HepG2 (cell line): ENCODE data around the gene ZNF277. TPM values are rescaled to one million over a fixed set of nuclear protein-coding genes. Genes with fewer than 3 reads are reported as not detected.

Experiments
- ATAC-seq: fragments of 200-7000 bp; cut with Tn5 transposase; 3 replicates; pipeline ENCODE4 v1.9.1; 2020; ENCODE audit warnings: mild to moderate bottlenecking, moderate library complexity
- BruUV-seq: library from RNA; stranded (reverse); fragments of 400-500 nt; replicated peaks from 2 replicates; lab custom pipeline; 2021; lab: Mats Ljungman, UMichigan
- CTCF ChIA-PET: fragments of 300-600 bp; formaldehyde crosslinking; extraction: SDS; loops from one replicate; lab custom pipeline; 2021; ENCODE audit warnings: low total read pairs, inconsistent platforms, low intra/inter-chr PET ratio; lab: Yijun Ruan, JAX
- POLR2A ChIA-PET: fragments of 350-600 bp; sonication (Branson Sonifier 250); formaldehyde crosslinking; loops from one replicate; lab custom pipeline; 2020; ENCODE audit warnings: antibody characterized with exemption, inconsistent platforms; lab: Yijun Ruan, JAX
- DNase-seq: peaks from one replicate; pipeline ENCODE4 v3.0.0-alpha.2; 2015; ENCODE audit warnings: low spot score
- FAIRE-seq: peaks from 3 replicates; lab custom pipeline; 2011; peaks lifted over from hg19 to GRCh38; lab: Jason Lieb, UNC
- H2AFZ ChIP-seq: one replicate; pipeline ENCODE4 v1.6.1; 2011; ENCODE audit warnings: low read length, inconsistent platforms
- H3K27ac ChIP-seq: fragments of 300-600 bp; 3 replicates; pipeline ENCODE4 v1.8.0; 2011; ENCODE audit warnings: mixed run types, mild to moderate bottlenecking, mixed read lengths, low read length, inconsistent platforms; ENCODE audit not compliant: insufficient read depth; ENCODE audit errors: extremely low read length
- H3K27me3 ChIP-seq, 2 experiments: fragments of 200-600 bp in 1 of 2; 2 replicates in 1 of 2; 3 replicates in 1 of 2; pipeline versions ENCODE4 v1.6.0 to v1.8.0; 2011; ENCODE audit warnings: low read length in 2 of 2, mild to moderate bottlenecking in 2 of 2, moderate library complexity in 2 of 2, inconsistent platforms in 1 of 2; ENCODE audit not compliant: insufficient read depth in 2 of 2, control insufficient read depth in 1 of 2
- H3K36me3 ChIP-seq, 2 experiments: fragments of 200-600 bp in 1 of 2; replicated peaks in 1 of 2; 2 replicates in 1 of 2; 3 replicates in 1 of 2; pipeline versions ENCODE4 v1.5.1 to v1.8.0; 2011; ENCODE audit warnings: low read length in 2 of 2, inconsistent platforms in 1 of 2; ENCODE audit not compliant: insufficient read depth in 2 of 2, control insufficient read depth in 1 of 2
- H3K4me1 ChIP-seq: 2 replicates; pipeline ENCODE4 v1.5.1; 2012; ENCODE audit warnings: low read length, inconsistent platforms; ENCODE audit not compliant: insufficient read depth
- H3K4me2 ChIP-seq: 2 replicates; pipeline ENCODE4 v1.6.0; 2011; ENCODE audit warnings: low read depth, low read length, inconsistent platforms
- H3K4me3 ChIP-seq, 3 experiments: fragments of 200-600 bp in 1 of 3; sonication (generic), shearing (Covaris generic) in 1 of 3; replicated peaks in 1 of 3; 2 replicates each; pipeline ENCODE4 v1.5.1; 2011 to 2016; ENCODE audit warnings: low read length in 3 of 3, inconsistent platforms in 2 of 3, low read depth in 2 of 3, mild to moderate bottlenecking in 2 of 3, control low read depth in 1 of 3, mixed read lengths in 1 of 3; ENCODE audit not compliant: insufficient read depth in 1 of 3
- H3K79me2 ChIP-seq: one replicate; pipeline ENCODE4 v1.6.1; 2011; ENCODE audit warnings: low read length, inconsistent platforms; ENCODE audit not compliant: insufficient read depth
- H3K9ac ChIP-seq: 2 replicates; pipeline ENCODE4 v1.6.0; 2011; ENCODE audit warnings: mild to moderate bottlenecking, low read depth, low read length, inconsistent platforms; ENCODE audit not compliant: insufficient read depth
- H3K9me3 ChIP-seq: 2 replicates; pipeline ENCODE4 v1.5.1; 2012; ENCODE audit warnings: mild to moderate bottlenecking, low read length
- H4K20me1 ChIP-seq: 2 replicates; pipeline ENCODE4 v1.6.0; 2011; ENCODE audit warnings: inconsistent platforms, mild to moderate bottlenecking, low read length, moderate library complexity; ENCODE audit not compliant: insufficient read depth
- ATF7-NPFF ChIP-seq: sonication (generic); formaldehyde crosslinking; IDR thresholded peaks from 2 replicates; pipeline ENCODE4 v1.8.1; 2023; ENCODE audit warnings: mild to moderate bottlenecking, low read depth, missing genetic modification reagents, moderate library complexity
- CBX1 ChIP-seq: IDR thresholded peaks from one replicate; pipeline ENCODE4 v1.6.1; 2016; ENCODE audit warnings: antibody characterized with exemption, low read depth
- FOXP1 ChIP-seq, 2 experiments: fragments of 450-650 bp in 1 of 2; IDR thresholded peaks; 2 replicates each; pipeline ENCODE4 v1.6.1; 2017 to 2018; ENCODE audit warnings: antibody characterized with exemption in 1 of 2
- HMG20B ChIP-seq: conservative IDR thresholded peaks from 2 replicates; pipeline ENCODE4 v1.6.1; 2016; ENCODE audit warnings: missing genetic modification reagents, missing compliant biosample characterization
- HMGA1 ChIP-seq: sonication (generic); formaldehyde crosslinking; conservative IDR thresholded peaks from 2 replicates; pipeline ENCODE4 v1.4.0; 2020; ENCODE audit warnings: missing genetic modification reagents
- NR2F2 ChIP-seq: IDR thresholded peaks from 2 replicates; pipeline ENCODE4 v1.6.1; 2012; ENCODE audit warnings: low read depth, inconsistent platforms, borderline replicate concordance
- PRPF4 ChIP-seq: fragments of 200-400 bp; formaldehyde crosslinking; IDR thresholded peaks from 2 replicates; pipeline ENCODE4 v1.6.1; 2016; ENCODE audit warnings: low read length, low read depth; ENCODE audit not compliant: poor library complexity, severe bottlenecking
- RBM22 ChIP-seq: fragments of 200-400 bp; formaldehyde crosslinking; optimal IDR thresholded peaks from 2 replicates; pipeline ENCODE3; 2017; ENCODE audit warnings: mild to moderate bottlenecking, low read length, moderate library complexity
- SAP130 ChIP-seq: IDR thresholded peaks from 2 replicates; pipeline ENCODE4 v1.6.1; 2016; ENCODE audit warnings: low read depth
- SMYD3 ChIP-seq: sonication (generic); formaldehyde crosslinking; IDR thresholded peaks from 2 replicates; pipeline ENCODE4 v1.8.1; 2023; ENCODE audit warnings: mild to moderate bottlenecking, missing genetic modification reagents
- STAT5B ChIP-seq: sonication (generic); formaldehyde crosslinking; IDR thresholded peaks from 2 replicates; pipeline ENCODE4 v1.4.0; 2020; ENCODE audit warnings: missing genetic modification reagents
- U2AF1 ChIP-seq: fragments of 200-400 bp; formaldehyde crosslinking; optimal IDR thresholded peaks from 2 replicates; pipeline ENCODE3; 2017; ENCODE audit warnings: mild to moderate bottlenecking, low read depth, low read length
- ZFP91 ChIP-seq: sonication (generic); formaldehyde crosslinking; IDR thresholded peaks from 2 replicates; pipeline ENCODE4 v1.9.0; 2022; ENCODE audit warnings: missing genetic modification reagents, mild to moderate bottlenecking, borderline replicate concordance
- ZNF264 ChIP-seq: sonication (generic); formaldehyde crosslinking; IDR thresholded peaks from 2 replicates; pipeline ENCODE4 v1.4.0; 2020; ENCODE audit warnings: missing genetic modification reagents
- ZNF563 ChIP-seq: sonication (generic); formaldehyde crosslinking; IDR thresholded peaks from 2 replicates; pipeline ENCODE4 v1.8.0; 2022; ENCODE audit warnings: mild to moderate bottlenecking, moderate library complexity, missing genetic modification reagents
- ZNF572 ChIP-seq: sonication (generic); formaldehyde crosslinking; IDR thresholded peaks from 2 replicates; pipeline ENCODE4 v1.5.1; 2020; ENCODE audit warnings: mild to moderate bottlenecking, missing genetic modification reagents
- ZNF720 ChIP-seq: sonication (generic); formaldehyde crosslinking; IDR thresholded peaks from 2 replicates; pipeline ENCODE4 v1.4.0; 2020; ENCODE audit warnings: missing genetic modification reagents
- ZNF775 ChIP-seq: sonication (generic); formaldehyde crosslinking; IDR thresholded peaks from 2 replicates; pipeline ENCODE4 v1.4.0; 2020; ENCODE audit warnings: missing genetic modification reagents, mild to moderate bottlenecking, moderate library complexity, borderline replicate concordance
- WGBS: methylation state at CpG from one replicate; pipeline ENCODE4 v1.1.6; 2017; ENCODE audit warnings: low lambda C conversion rate; 5-methylcytosine and 5-hydroxymethylcytosine counted together
- in situ Hi-C: cut with HindIII; loops from 2 replicates; pipeline ENCODE4 v1.10.0; 2017; ENCODE audit warnings: low pct_unique_long_range_greater_than_20kb; ENCODE audit not compliant: extremely low pct_ligation_motif_present
- intact Hi-C: fragments of 100-400 bp; cut with micrococcal nuclease; formaldehyde crosslinking; loops from one replicate; pipeline ENCODE4 v1.10.0; 2022; ENCODE audit not compliant: unreplicated experiment
- polyA plus RNA-seq, 8 experiments: library from polyadenylated mRNA; depleted of rRNA in 3 of 8; stranded (reverse) in 7 of 8; unstranded in 1 of 8; fragments of >200 nt; fragmentation: Illumina TruSeq in 4 of 8; extraction: Trizol in 4 of 8; gene quantifications; 2 replicates each; pipeline versions ENCODE4 v1.2.1 to v1.2.3, GENCODE V29; 2011 to 2016; ENCODE audit warnings: low read depth in 4 of 8, missing spikeins in 1 of 8, mixed read lengths in 1 of 8; ENCODE audit not compliant: insufficient read depth in 1 of 8
- total RNA-seq, 5 experiments: library from RNA; depleted of rRNA; stranded (reverse); fragments of >200 nt; fragmentation: Illumina TruSeq; extraction: Trizol; gene quantifications; 2 replicates each; pipeline ENCODE4 v1.2.3, GENCODE V29; 2016; ENCODE audit warnings: low read depth in 1 of 5

ZNF277 gene
- total and polyA plus RNA-seq, 2 of the 13 experiments (the other 11 are each of a cell fraction or from before 2014, with no cell fraction given) = 29.1 to 30.1 TPM

GRCh38 chr7:112197322-112197721, 9.2 kb upstream of the ZNF277 start:
- intact Hi-C loops = no loop called here
- Histone ChIP-seq H4K20me1 (no peaks in the 10 kb centered on the region; the same call in 1 of the 2 replicates), H2AFZ (no peak overlapping the region), H3K79me2 (peaks cover 87% of the 10 kb centered on the region), H3K4me3 (no peak overlapping the region), H3K4me1 (peaks cover 84% of the 10 kb centered on the region), H3K9me3 (no peaks in the 10 kb centered on the region), H3K36me3 (no peaks in the 10 kb centered on the region), H3K27ac (no peak overlapping the region), H3K4me2 (no peak overlapping the region), H3K27me3 (no peaks in the 10 kb centered on the region), H3K9ac (no peak overlapping the region)
- CTCF ChIA-PET = no interaction called here
- POLR2A ChIA-PET = no interaction called here
- FAIRE-seq = no peak
- no peak for ATAC-seq
- DNase-seq = no peak
- TF ChIP-seq RBM22 (no peak), STAT5B (CRISPR knock-in tag) (no peak), U2AF1 (no peak), ZNF572 (CRISPR knock-in tag) (no peak), PRPF4 (no peak), ATF7-NPFF (no peak), ZNF720 (CRISPR knock-in tag) (no peak), NR2F2 (no peak)
- in situ Hi-C loops = no loop called here
- BruUV-seq = no TSS peak
- WGBS = over 99% methylated on average over 6 of the region's 6 CpGs

- POLR2A ChIA-PET = no interaction called here
- 95% methylated on average over 2 of the region's 2 CpGs for WGBS
- no peak for TF ChIP-seq CBX1
- no peak for TF ChIP-seq FOXP1 (IDR thresholded peaks at IDR 0.05)
- TF ChIP-seq FOXP1 (CRISPR knock-in tag; IDR thresholded peaks at IDR 0.05) = no peak
- no peak for TF ChIP-seq ZNF563 (CRISPR knock-in tag)
- no peak for TF ChIP-seq ZNF775 (CRISPR knock-in tag)
- no peak for TF ChIP-seq SMYD3 (CRISPR knock-in tag)
- no peak for TF ChIP-seq ZNF264 (CRISPR knock-in tag)
- no peak for TF ChIP-seq ZFP91 (CRISPR knock-in tag)
- TF ChIP-seq HMGA1 (CRISPR knock-in tag) = no peak
- TF ChIP-seq HMG20B (CRISPR knock-in tag) = no peak
- TF ChIP-seq SAP130 = no peak
Observed at GRCh38 chr7:112199035-112199655, 7.3 kb upstream of the ZNF277 start.

More at GRCh38 chr7:112199035-112199655, 7.3 kb upstream of the ZNF277 start:
- Histone ChIP-seq H3K9ac (no peak overlapping the region), H3K4me1 (peaks cover 79% of the 10 kb centered on the region), H3K36me3 (no peaks in the 10 kb centered on the region), H3K27ac (no peak overlapping the region), H3K9me3 (no peaks in the 10 kb centered on the region), H2AFZ (no peak overlapping the region), H3K4me3 (no peak overlapping the region), H3K4me2 (no peak overlapping the region), H4K20me1 (no peaks in the 10 kb centered on the region; the same call in 1 of the 2 replicates), H3K79me2 (peaks cover 91% of the 10 kb centered on the region), H3K27me3 (no peaks in the 10 kb centered on the region)
- intact Hi-C loops = no loop called here
- ATAC-seq (no peak), DNase-seq (no peak), FAIRE-seq (no peak)
- in situ Hi-C loops = no loop called here
- CTCF ChIA-PET = no interaction called here
- BruUV-seq = no TSS peak
